HG02852 (cell line): ENCODE data around the gene CXCL5.
"Not testable (repeated sequence)": the region's sequence is repeated elsewhere in the genome, so short reads cannot be mapped to it uniquely, and the experiment has no call there.

Source experiments
- ATAC-seq: cut with Tn5 transposase; IDR thresholded peaks from one replicate; pipeline ENCODE4 v1.9.1; 2021; ENCODE audit warnings: mild to moderate bottlenecking, moderate library complexity; ENCODE audit not compliant: unreplicated experiment

CXCL5 gene

DNA sequence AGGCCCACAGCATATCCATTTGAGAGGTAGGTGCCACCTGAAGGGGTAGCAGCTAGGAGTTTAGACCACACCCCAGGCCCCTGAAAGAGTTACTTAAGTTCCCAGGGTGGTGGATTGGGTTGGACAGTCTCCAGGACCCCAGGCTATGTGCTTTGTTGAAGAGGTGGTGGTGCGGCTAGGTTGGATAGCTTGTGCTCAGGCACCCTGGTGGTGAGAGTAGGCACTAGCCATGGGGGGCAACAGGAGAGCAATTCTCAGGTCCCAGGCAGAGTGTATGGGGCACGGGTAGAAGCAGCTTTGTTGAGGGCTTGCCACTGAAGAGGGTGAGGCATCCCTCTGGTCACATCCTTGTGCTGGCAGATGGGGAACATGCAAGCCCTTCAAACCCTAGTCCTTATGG, 22.3 kb downstream of the CXCL5 start:
- no peak for ATAC-seq

DNA sequence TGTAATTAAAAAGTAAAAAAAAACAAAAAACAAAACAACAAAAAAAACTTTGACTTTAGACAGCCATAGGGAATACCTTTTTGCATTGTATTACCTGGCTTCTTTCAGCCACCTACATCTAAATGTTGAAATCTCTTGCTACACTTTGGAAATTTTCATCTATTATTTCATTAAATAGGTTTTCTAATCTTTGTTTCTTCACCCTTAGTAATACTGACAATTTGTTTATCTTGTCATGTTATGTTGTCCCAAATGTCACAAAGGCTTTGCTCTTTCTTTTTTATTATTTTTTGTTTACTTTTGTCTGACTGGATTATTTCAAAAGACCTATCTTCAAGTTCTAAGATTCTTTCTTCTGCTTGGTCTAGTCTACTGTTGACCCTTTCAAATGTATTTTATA, 24.1 kb downstream of the CXCL5 start:
- no peak for ATAC-seq

DNA sequence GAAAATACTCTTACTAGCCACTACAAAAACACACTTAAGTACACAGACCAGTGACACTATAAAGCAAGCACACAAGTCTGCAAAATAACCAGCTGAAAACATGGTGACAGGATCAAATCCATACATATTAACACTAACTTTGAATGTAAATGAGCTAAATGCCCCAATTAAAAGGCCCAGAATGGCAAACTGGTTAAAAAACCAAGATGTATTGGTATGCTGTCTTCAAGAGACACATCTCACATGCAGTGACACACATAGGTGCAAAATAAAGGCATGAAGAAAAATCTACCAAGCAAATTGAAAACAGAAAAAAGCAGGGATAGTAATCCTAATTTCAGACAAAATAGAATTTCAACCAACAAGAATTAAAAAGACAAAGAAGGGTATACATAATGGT, 27.5 kb downstream of the CXCL5 start:
- no peak for ATAC-seq

DNA sequence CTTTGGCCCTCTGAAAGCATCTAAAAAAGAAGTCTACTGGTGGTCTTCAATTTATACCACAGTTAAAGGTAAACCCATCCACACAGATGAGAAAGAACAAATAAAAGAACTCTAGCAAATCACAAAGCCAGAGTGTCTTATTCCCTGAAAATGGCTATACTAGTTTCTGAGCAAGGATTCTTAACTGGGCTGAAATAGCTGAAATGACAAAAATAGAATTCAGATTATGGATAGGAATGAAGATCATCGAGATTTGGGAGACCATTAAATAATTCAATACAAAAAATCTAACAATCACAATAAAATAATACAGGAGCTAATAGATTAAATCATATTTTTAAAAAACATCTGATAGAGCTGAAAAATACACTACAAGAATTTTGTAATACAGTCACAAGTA, 28.5 kb downstream of the CXCL5 start:
- no peak for ATAC-seq

DNA sequence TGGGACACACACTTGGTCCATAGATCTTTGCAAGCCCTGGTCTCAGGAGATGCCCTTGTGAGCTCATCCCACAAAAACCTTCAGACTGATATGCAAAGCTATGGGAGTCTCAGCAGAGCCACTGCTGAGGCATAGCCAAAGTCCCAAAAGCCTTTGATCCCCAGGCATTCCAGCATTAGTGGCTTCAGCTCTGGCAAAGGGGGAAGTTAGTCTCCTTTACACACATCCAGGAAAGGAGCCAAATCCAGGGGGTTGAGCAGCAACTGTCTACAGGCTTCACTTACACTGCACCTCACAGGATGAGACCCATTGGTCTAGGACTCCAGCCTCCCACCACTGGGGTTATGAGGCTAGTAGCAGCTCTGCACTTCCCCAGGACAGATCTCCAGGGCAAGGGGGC, 30.6 kb downstream of the CXCL5 start:
- ATAC-seq = no peak

DNA sequence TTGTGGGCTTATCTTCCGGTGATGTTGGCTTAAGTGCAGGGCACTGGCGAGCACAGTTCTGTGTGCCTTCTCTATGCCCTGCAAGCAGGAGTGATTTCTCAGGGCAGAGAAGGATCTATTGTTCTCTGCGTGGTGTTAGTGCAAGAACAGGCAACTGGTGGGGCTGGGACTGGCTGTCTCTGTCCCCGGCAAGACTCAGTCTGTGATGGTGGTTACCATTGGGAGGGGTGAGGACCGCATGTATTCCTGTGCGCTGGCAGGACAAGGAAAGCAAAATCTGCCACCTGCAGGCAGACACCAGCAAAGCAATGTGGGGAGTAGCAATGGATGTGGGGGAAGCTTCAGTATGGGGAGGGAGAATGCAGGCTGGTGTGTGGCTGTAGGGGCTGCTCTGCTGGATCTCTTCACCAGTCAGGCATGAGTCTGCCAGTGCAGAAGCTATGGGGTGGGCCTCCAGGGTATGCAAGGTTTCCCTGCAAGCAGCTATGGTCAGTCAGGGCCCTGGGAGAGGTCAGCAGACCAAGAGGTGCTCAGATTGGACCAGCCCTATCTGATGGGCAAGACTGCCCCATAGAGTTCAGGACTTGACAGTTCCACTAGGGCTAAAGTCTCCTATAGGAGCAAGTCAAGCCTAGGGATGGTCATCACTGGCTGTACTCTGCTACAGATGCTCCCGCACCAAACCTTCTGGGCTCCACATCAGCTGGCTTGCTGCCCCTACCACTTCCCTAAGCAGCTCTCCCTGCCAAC, 33.4 kb downstream of the CXCL5 start:
- no peak for ATAC-seq

DNA sequence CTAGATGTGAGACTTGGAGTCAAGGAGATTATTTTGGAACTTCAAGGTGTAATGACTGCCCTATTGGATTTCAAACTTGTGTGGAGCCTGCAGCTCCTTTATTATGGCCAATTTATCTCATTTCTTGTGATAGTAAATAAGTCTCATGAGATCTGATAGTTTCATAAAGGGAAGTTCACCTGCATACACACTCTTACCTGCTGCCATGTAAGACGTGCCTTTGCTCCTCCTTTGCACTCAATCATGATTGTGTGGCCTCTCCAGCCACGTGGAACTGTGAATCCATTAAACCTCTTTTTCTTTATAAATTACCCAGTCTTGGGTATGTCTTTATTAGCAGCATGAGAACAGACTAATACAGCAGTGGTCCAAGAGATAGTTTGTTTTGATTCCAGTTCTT, 35.8 kb downstream of the CXCL5 start:
- no peak for ATAC-seq

DNA sequence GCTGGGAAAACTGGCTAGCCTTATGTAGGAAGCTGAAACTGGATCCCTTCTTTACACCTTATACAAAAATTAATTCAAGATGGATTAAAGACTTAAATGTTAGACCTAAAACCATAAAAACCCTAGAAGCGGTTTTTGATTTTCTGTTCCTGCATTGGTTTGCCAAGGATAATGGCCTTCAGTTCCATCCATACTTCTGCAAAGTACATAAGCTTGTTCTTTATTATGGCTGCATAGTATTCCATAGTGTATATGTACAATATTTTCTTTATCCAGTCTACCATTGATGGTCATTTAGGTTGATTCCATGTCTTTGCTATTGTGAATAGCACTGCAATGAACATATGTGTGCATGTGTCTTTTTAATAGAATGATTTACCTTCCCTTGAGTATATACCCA, 39.4 kb downstream of the CXCL5 start:
- ATAC-seq = not testable (repeated sequence)

DNA sequence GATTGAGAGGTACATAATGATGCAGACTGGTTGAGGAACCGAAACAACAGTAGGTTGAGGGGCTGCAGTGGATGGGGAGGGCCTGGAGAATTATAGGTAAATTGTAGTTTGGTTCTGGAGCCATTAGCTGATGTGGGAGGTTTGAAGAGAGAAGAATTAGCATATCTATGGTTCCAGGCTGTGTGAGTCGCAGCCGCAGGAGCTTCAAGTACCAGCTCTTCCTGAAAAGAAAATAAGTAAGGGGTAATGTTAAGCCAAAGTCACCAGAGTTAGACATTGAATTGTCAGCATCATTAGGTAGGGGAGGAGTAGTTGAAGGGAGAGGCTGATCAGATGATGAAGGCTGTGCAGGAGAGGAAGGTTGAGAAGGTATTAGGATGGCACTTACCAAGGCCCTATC, 46.1 kb downstream of the CXCL5 start:
- ATAC-seq = no peak

DNA sequence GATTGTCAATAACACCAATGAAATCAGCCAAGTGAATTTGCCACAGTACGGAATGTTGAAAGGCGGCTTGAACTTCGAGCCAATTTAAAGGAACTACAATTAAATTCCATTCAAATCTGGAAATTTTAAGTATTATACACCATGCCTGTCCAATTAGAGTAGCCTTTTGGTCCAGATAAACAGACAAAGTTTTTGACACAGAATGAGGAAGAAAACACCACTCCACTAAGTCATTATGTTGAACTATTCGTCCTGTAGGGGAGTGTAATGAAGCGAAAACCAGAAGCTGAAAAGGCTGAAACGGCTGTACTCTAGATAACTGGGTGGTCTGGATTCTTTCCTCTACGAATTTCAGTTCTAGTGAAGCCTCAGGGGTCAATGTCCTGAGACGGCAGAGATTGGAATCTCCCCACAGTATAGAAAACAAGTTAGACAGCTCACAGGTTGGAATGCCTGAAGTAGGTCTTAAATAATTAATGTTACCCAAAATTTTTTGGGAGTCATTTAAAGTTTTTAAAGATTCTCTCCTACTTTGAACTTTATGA, 48.0 kb downstream of the CXCL5 start:
- not testable (repeated sequence) for ATAC-seq

DNA sequence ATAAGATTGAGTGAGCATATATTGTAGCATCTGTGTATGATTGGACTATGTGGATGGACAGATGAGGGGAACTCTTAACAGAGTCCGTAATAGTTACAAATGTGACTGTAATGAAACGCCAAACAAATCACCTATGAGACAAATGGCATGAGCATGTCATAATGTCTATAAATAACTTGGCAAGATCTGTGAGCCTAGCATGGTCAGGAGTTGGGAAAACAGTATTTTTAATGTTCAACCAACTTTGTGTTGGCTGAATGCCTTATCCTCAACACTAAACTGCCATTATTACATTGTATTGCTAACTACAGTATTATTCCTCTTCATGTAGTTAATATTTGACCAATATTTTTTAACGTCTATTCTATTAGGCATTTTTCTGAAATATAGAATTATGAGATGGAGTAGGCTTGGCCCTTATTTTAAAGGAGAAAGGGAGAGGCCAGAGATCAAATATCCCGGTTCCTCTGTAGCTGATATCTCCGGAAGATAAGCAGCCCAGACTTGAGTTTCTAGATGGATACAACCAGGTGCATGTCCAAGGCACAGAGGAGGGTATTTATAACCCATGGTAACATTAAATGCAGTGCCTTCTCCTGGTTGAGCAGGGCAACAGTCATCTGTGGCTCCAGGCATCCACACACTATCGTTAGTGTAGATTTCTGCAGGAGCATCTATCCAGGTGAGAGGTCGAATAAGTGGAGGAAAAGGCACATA, 49.3 kb downstream of the CXCL5 start:
- ATAC-seq = no peak

DNA sequence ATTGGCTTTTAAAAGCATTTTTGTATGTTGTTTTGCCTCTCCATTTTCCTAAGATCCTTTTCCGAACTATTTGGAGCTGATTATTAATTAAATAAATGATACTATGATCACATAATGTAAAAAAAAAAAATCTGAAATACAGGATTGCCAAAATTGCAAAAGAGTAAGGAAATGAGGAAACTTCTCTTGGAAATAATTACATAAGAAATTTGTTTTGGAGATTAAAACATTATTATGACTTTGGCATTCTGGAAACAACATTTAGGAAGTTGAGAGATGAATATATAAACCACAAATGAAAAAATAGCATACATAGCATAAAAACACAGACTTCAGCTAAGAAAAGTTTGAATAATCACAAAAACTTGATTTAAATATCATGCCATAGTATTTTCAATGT, 50.2 kb downstream of the CXCL5 start:
- no peak for ATAC-seq

DNA sequence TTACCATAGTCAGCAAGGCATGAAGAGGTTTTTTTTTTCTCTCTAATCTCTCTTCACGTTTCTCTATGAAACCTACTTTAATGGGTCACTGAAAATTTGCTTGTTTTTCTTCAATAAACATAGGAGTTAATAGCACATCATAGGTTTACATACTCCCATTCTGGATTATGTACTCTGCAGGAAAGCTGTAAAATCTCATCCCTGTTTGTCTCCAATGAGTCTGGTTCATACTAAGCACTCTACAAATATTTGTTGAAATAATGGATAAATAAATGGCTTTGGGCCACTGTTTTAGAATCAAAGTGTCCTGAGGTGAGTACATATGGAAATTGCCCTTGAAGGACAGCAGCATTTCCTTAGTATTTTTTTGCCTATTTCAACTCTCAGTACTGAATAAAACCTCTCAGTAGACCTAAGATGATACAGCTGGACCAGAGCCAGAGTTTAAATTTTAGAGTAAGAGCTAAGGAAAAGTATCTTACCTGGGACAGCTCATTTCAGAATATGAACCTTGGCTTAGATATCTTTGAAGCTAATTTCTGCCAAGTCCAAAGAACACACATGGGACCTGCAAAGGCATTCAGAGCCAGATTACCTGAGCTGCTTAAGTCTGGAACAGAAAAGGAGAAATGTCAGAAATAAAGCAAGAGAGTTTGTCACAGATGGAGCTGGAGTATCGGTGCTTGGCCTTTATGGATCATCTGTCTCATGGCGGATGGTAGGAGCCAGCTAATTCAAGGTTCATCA, 51.1 kb downstream of the CXCL5 start:
- ATAC-seq = no peak

DNA sequence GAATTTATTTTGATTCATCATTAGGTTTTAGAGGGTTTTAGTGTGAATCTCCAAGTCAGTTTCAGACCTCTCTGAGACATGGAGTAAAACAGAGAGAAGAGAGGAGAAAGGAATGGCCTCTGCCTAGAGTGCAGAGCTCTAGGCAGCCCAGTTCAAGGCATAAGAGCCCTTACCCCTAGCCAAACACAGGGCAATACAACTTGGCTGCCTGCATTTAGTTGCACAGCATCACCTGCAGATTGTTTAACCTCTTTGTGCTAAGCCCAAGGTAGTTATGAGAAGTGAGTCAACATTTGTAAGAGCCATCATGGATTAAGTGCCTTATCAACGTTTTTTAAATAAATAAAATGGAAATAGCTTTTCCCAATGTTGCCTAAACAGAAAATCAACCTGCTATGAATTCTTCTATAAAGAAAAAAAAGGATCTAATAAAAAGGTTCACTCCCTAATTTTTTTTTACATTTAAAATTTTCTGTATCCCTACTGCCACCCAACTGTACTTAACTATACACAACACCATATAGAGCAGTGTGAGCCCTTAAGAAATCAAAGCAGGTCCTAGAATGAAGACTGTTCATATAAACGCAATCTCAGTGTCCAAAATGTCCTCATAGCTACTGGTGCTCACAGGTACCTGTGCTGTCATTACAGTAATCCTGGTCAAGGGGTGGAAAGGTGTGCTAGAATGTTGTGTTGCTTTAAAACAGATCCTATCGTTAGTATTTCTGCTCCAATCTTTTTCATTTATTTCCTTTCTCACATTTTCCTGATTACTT, 52.6 kb downstream of the CXCL5 start:
- no peak for ATAC-seq
